GM19328 (cell line): ENCODE results near the gene NPLOC4.
"Not testable (repeated sequence)": the region's sequence is repeated elsewhere in the genome, so short reads cannot be mapped to it uniquely, and the experiment has no call there.

Experiments used
- ATAC-seq: cut with Tn5 transposase; IDR thresholded peaks from one replicate; pipeline ENCODE4 v1.9.1; 2021; ENCODE audit warnings: mild to moderate bottlenecking, moderate library complexity; ENCODE audit not compliant: unreplicated experiment

NPLOC4 gene

DNA sequence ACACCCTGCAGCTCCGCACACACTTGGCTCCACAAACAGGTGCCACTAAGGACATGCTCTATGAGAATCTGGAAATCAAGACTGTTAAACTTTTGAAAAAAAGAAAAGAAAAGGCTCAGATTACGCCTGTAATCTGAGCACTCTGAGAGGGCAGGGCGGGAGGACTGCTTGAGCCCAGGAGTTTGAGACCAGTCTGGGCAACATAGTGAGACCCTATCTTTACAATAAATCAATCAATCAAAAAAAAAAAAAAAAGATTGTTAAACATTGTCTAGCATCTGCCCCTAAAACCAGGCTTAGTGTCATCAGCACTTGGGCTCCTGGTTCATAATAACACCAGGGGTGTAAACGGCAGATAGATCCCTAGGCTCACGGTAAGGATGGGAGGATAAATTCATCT is 47.3 kb downstream of the NPLOC4 start:
- ATAC-seq: no peak

DNA sequence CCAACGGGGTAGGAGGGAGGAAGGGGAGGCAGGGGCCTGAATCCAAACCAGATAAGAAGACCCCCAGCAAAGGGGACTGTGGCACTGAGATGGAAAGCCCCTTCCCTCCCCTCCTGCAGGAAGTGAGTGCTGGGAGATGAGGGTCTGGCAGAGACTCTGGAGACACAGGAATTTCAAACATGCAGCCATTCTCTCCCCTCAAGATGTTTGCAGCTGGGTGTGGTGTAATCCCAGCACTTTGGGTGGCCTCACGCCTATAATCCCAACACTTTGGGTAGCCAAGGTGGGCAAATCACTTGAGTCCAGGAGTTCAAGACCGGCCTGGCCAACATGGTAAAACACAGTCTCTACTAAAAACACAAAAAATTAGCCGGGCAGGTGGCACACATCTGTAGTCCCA is 50.8 kb downstream of the NPLOC4 start:
- ATAC-seq: no peak

DNA sequence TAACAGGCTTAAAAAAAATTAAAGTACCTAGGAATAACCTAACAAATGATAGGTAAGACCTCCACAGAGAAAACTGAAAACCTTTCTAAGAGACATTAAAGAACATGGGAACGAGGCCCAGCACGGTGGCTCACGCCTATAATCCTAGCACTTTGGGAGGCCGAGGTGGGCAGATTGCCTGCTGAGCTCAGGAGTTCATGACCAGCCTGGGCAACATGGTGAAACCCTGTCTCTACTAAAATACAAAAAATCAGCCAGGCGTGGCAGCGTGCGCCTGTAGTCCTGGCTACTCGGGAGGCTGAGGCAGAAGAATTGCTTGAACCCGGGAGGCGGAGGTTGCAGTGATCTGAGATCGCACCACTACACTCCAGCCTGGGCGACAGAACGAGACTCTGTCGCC is 52.1 kb downstream of the NPLOC4 start:
- not testable (repeated sequence) for ATAC-seq

DNA sequence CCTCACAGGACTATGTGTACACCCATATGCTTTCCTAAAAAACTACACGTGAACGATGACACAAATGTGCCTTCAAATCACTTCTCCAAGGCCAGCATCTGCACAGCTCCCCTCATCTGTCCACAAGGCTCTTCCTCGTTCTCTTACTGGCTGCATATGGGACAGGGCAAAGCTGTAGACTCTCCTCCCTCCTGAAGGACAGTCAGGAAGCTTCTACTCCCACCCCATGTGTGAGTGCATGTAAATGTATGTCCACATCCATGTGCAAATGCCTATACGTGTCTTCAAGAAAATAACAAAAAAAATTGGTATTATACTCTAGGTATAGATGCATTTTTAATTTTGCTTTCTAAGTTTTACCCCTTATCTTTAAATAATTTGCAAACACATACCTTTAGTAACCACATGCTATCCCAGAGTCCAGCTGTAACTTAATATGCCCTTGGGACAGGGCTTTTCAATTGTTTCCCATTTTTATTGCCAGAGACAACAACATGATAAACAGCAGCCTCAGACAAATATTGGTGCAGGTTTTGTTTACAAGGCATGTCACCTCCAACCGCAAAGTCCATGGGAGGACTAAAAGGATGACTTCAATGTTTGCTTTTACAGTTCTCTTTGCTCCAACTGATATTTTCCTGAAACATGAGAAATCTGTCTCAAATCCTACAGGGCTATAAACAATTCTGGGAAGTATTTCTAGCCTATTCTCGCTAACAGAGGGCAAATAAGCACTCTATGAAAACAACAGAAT is 53.1 kb downstream of the NPLOC4 start:
- ATAC-seq: no peak

DNA sequence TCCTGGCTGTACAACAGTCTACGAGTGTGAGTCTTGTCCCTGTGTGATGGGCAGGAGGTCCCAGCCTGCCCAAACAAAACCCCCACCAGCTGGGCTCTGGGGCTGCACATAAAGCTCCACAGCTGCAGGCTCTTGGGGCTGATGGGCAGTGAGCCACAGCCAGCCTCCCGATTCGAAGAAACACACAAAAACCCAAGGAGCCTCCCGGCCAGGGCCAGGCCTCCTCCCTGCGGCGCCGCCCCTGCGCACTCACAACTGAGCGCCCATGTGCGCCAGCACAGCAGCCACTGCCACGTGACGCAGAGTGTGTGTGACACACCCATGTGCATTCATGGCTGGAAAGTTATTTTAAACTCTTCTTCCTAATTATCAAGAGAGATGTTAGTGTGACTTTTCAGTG is 54.2 kb downstream of the NPLOC4 start:
- ATAC-seq: no peak

DNA sequence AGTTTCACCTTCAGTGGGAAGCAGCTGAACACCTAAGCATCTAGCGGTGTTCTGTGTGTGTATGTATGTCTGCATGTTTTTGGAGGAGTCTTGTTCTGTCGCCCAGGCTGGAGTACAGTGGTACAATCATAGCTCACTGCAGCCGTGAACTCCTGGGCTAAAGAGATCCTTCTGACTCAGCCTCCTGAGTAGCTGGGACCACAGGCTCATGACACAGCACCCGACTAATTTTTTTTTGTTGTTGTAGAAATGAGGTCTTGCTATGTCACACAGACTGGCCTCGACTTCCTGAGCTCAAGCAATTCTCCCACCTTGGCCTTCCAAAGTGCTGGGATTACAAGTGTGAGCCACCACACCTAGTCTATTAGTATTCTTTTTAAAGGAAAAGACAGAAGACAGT is 54.6 kb downstream of the NPLOC4 start:
- ATAC-seq: no peak

DNA sequence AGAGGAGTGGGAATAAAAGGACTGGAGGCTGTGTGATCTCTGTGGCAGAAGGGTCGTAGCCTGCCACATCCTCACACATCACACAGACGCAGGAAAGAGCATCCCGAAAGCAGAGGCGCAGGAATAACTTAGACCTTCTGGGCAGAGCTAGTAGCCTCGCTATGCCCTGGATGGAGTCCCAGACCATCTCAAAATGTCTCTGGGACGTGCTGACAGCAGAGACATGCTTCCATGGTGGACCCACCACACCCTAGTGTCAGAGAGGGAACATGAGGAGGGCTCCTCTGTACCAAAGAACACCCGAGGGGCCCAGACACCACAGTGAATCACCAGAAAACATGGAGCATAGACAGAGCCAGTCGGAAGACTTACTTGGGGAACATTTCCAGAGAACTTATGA is 55.2 kb downstream of the NPLOC4 start:
- no peak for ATAC-seq

DNA sequence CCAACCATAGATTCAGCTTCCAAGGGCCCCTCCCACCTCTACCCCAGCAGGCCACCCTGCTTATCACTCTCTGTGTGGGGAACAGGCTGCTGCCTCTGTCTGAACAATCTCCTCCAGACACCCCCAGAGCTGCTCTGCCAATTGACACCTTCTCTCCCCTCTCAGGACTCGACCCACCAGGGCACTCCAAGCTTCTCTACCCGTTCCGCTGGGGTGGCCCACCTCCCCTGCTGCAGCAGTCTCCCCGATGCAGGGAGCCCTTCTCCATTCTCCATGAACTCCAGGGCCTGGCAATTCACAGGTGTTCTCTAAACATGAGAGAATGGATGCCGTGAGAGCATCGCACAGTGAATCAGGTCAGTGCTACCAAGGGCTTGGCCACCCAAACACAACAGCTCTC is 56.4 kb downstream of the NPLOC4 start:
- ATAC-seq: no peak

DNA sequence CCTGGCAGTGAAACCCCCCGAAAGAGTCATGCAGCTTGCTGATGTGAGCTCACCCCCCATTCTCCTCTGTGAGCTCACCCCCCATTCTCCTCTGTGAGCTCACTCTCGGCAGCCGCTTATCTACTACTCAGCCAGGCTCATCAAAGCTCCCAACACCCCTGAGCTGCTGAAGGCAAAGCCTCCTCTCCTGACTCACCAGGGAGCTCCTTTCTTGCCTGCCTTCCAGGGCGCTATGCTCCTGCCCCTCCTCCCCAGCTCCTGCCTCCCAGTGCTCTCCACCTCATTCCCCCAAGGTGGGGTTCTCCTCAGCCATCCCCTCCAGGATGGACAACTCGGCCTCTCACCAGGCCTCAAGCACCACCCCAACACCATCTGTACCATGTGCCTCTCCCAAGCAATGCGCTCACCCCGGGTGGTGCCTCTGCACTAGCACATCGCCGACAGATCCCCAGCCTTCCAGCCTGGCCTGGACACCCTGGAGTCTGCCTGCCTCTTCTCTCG is 57.0 kb downstream of the NPLOC4 start:
- no peak for ATAC-seq

DNA sequence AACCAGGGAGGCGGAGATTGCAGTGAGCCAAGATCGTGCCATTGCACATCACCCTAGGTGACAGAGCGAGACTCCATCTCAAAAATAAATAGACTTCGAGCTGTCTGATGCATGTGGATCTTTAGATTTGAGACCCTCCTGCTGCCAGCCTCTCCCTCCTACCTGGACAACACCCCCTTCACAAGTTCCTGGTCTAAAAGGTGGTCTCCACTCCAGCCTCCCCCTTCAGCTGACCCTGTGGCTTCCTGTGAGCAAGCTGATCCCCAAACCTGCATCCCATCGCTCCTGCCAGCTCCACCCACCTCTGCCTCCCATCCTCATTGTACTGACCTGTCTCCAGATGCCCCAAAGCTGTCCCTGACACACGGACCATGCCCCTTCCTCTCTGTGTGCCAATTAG is 57.6 kb downstream of the NPLOC4 start:
- no peak for ATAC-seq

DNA sequence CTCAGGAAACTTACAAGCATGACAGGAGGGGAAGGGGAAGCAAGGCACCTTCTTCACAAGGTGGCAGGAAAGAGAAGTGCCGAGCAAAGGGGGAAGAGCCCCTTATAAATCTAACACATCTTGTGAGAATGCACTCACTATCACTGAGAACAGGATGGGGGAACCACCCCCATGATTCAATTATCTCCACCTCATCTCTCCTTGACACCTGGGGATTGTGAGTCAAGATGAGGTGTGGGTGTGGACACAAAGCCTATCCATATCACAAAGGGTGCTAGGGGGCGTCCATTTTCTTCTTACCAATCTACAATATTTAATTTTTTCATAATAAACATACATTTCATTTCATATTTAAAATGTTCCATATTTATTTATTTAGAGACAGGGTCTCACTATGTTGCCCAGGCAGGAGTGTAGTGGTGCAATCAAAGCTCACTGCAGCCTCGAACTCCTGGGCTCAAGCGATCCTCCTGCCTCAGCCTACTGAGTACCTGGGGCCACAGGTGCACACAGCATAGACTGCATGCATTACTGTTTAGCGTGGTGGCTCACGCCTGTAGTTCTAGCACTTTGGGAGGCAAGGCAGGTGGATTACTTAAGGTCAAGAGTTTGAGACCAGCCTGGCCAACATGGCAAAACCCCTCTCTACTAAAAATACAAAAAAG is 58.2 kb downstream of the NPLOC4 start:
- ATAC-seq: no peak

DNA sequence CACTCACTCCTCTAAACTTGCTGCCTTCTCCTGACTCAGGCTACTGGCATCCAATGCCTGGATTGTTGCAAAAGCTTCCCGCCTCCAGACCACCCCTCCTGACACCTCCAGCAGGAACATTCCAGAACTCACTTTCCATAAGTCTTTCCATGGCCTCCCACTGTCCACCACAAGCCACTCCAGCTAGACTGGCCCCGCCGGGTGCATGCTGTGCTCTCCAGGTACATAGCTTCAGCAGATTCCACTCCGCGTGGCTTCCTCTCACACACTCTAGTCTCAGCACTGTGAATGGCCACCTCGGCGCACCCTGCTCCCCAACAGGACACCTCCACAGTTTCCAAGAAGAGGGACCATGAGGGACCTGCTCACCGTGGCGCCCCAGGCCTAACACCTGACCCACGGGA is 58.9 kb downstream of the NPLOC4 start:
- no peak for ATAC-seq

DNA sequence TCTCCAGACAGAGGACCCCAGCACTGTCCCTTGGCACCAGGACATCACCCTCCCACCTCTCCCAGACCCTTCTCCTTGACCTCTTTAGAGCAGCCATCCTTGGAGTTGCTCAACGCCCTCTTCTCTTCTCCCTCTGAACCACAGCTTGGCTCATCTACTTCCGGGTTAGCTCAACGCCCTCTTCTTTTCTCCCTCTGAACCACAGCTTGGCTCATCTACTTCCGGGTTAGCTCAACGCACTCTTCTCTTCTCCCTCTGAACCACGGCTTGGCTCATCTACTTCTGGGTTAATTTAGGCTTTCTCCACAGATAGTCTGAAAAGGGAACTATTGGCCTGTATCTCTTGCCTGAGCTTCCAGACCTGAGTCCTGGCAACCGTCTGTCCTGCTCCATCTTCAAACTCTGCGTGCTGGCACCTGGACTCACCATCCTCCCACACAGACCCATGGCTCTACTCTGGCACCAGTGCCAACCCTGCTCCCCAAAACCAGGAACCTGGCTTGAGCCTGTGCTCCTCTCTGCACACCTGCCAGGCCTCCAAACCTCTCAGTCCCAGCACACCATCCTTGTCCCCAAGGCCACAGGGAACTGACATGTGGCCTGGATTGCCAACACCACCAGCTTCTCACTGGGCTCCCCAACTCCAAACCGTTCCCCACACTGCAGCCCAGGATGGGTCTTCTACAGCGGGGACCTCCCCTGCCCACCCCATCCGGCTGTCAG is 59.5 kb downstream of the NPLOC4 start:
- no peak for ATAC-seq

DNA sequence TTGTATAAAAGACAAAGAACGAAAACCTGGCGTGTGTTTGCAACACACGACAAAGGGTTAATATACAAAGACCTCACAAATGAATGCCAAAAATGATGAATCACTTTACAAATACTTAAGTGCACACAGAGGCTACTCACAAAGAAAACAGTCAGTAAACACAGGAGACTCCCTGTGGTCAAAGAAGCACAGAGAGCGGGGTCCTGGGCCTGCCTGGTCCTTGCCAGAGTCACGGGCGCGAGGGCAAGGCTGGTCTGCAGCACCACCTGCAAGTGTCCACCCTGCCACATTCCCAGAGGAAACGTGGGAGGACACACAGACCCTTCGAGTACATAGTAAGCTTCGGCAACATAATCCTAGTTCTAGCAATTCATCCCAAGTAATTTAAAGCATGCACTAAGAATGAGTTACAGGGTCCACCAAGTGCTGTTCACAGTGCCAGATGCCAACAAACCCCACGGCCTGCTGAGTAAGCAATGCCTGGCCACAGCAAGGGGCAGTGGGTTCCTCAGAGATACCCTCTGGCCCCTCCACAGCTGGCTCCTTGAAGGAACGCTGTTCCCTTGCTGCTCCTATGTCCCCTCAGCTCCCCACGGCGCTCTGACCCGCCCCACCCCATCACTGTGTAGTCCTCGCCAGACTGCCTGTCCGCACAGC is 60.2 kb downstream of the NPLOC4 start:
- no peak for ATAC-seq

DNA sequence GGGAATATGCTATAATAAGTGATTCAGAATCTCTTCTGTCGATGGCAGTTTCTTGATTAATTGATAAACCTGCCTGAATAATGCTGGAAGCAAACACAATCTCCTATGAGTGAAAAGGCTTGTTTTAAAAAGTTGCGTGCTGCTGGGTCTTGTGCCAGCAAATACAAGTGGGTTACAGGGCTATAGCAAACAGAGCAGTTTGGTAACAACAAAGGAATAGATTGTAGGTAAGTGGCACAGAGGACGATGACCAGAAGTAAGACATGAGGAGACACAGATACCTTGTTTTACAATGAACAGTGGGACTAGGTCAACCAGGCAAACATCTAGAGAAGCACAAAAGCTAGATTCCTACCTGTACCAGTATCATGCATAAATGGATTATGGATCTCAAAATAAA is 61.1 kb downstream of the NPLOC4 start:
- ATAC-seq: no peak

DNA sequence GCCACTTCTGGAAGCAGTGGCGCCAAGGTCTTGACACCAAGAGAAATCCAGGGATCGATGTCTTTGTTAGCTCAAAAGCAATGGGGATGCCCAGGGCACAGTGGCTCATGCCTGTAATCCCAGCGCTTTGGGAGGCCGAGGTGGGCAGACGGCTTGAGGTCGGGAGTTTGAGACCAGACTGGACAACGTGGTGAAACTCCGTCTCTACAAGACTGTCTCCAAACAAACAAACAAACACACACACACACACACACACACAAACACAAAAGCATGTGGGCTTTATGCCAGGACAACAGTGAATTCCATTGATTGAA is 62.3 kb downstream of the NPLOC4 start:
- ATAC-seq: no peak

DNA sequence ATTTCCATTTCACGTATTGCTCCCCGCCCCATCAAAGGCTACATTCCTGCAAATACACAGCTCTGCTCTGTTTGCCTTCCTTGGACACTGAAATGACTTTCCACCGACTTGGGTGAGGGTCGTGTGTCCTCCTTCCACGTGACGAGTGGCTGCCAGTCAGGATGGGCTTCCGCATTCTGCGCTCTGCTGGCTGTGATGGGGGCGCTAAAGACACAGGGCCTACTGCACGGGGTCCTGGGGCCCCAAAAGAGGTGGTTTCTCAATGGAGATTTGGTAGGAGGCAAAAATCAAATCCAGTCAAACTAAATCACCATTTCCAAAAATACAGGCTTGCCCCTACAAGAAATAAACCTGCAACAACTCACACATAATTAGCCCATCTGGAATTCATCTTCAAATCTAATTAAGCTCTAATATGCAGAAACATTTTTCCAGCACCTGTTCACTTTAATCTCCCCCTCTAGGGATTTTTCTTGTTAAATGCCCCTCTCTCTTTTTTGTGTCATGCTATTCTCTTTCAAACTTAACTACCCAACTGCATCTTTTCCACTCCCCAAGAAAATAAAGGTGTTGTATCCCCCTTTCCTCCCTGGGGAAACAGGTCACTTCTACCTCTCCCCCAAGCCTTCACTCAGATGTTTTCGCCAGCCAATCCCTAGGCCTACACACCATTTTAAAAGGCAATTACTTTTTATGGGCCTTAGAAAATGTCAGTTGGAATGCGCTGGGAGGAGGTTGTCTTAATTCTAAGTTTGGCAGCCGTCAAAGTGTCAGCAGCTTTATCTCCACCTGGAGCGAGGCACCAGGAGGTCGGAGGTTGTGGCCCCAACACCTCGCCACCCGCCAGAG is 62.9 kb downstream of the NPLOC4 start:
- ATAC-seq: no peak

DNA sequence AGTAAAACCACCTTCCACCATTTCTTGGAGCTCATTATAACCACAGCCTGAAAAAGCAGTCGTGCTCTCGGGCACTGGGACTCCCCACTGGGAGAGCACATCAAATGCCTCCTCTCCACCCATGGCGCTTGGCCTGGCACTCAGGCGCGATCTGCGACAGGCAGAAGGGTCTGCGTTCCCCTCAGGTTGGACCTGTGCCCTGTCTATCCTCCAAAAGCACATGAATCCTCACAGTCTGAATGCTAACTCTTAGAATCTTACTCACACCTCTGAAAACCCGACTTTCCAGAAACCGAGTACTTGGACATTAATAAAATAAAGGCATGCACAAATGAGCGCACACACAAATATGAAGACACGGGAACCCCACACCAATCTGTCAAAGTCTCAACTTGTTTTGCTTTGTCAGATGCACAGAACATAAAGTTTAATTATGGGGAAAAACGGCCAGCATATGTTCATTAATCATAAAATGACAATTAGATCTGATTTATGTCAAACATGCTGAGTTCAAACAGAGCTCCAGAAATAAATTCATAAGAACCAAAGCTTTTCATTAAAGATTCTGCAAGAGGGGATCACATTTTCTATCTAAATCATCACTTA is 64.2 kb downstream of the NPLOC4 start:
- no peak for ATAC-seq

DNA sequence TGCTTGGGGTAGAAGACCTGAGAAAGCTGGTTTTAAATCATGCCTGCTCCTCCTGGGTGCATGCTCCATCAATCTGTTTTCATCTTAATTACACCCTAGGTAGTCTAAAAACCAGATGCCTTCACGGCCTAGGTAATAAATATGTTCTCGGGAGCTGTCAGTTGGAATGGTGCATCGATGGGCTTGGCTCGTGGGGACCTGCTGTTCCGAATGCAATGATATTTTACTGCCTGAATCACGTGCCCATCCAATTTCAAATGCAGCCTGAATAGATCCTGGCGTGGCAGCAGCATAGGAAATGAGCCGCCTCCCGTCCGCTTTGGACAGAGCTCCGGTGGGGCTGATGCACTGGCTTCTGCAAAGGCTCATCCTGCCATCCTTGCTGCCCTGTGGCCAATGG is 65.9 kb downstream of the NPLOC4 start:
- no peak for ATAC-seq

DNA sequence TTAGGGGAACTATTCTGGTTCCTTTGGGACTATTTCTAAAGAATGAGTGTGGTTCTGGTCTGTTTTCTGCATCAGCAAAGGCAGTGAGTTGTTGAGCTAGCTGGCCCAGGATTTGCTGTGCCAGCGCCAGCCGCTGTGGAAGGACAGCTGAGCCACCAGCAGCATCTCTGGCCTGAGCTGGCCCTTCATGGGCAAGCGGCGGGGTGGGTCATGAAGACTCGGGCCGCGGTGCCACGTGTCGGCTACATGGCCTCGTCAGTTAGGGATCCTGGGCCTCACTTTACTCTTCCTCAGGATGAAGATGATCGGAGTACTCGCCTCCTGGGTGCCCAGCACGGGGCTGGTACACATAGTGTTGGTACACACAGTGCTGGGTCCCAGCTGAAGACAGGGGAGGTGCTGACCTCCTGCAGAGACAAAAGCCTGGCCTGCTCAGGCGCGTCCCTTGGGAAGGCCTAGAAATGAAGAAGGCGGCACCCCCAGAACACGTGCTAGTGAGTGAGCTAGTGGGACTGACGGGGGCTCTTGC is 66.9 kb downstream of the NPLOC4 start:
- ATAC-seq: no peak
